Effector memory CD8-positive, alpha-beta T cell (primary cell): ENCODE measurements around the gene KANSL1.
"Not testable (repeated sequence)": the region's sequence is repeated elsewhere in the genome, so short reads cannot be mapped to it uniquely, and the experiment has no call there.

Experiments
- ATAC-seq: fragments of 150-1000 bp; cut with Tn5 transposase; replicated peaks from 2 replicates; pipeline ENCODE4 v1.10.0; 2021; ENCODE audit warnings: mild to moderate bottlenecking, moderate library complexity
- DNase-seq, 3 experiments: peaks; one replicate each; pipeline ENCODE4 v3.0.0; 2021
- H3K27ac Mint-ChIP-seq, 2 donors: one replicate each; pipeline ENCODE4 v1.8.0; 2022; ENCODE audit warnings: mild to moderate bottlenecking in 2 of 2, mixed read lengths in 2 of 2, moderate library complexity in 2 of 2
- H3K27me3 Mint-ChIP-seq, 2 donors: one replicate each; pipeline ENCODE4 v1.8.0; 2022; ENCODE audit warnings: mixed read lengths in 2 of 2
- H3K36me3 Mint-ChIP-seq: one replicate; pipeline ENCODE4 v1.8.0; 2022; ENCODE audit warnings: mild to moderate bottlenecking, moderate library complexity, mixed read lengths; ENCODE audit not compliant: insufficient read depth
- H3K4me1 Mint-ChIP-seq, 2 donors: one replicate each; pipeline ENCODE4 v1.8.0; 2022; ENCODE audit warnings: low read depth in 2 of 2, mixed read lengths in 2 of 2
- H3K4me3 Mint-ChIP-seq, 2 donors: one replicate each; pipeline ENCODE4 v1.8.0; 2022; ENCODE audit warnings: mild to moderate bottlenecking in 2 of 2, mixed read lengths in 2 of 2, moderate library complexity in 2 of 2
- H3K9me3 Mint-ChIP-seq, 2 donors: one replicate each; pipeline ENCODE4 v1.8.0; 2022; ENCODE audit warnings: mixed read lengths in 2 of 2

The KANSL1 gene

DNA sequence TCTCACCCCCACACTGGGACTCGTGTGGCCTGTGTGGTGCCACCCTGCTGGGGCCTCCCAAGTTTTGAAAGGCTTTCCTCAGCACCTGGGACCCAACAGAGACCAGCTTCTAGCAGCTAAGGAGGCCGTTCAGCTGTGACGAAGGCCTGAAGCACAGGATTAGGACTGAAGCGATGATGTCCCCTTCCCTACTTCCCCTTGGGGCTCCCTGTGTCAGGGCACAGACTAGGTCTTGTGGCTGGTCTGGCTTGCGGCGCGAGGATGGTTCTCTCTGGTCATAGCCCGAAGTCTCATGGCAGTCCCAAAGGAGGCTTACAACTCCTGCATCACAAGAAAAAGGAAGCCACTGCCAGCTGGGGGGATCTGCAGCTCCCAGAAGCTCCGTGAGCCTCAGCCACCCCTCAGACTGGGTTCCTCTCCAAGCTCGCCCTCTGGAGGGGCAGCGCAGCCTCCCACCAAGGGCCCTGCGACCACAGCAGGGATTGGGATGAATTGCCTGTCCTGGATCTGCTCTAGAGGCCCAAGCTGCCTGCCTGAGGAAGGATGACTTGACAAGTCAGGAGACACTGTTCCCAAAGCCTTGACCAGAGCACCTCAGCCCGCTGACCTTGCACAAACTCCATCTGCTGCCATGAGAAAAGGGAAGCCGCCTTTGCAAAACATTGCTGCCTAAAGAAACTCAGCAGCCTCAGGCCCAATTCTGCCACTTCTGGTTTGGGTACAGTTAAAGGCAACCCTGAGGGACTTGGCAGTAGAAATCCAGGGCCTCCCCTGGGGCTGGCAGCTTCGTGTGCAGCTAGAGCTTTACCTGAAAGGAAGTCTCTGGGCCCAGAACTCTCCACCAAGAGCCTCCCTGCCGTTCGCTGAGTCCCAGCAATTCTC lies 166.8 kb downstream of the KANSL1 start:
- Mint-ChIP-seq H3K9me3 (no peaks in the 10 kb centered on the region), H3K36me3 (peaks cover 42% of the 10 kb centered on the region), H3K4me1 (peaks cover 23 to 40% of the 10 kb centered on the region in 2 donors), H3K27me3 (no peaks in the 10 kb centered on the region), H3K27ac (peak overlapping the region; percentile 41 to 91), H3K4me3 (no peak overlapping the region)
- ATAC-seq (no peak), DNase-seq (no peak)

- ATAC-seq: no peak
- no peaks in the 10 kb centered on the region for H3K9me3 Mint-ChIP-seq
- H3K4me1 Mint-ChIP-seq: peaks cover 24 to 40% of the 10 kb centered on the region in 2 donors
- H3K4me3 Mint-ChIP-seq: no peak overlapping the region
- no peak for DNase-seq
- peaks cover 34% of the 10 kb centered on the region for H3K36me3 Mint-ChIP-seq
- no peaks in the 10 kb centered on the region for H3K27me3 Mint-ChIP-seq
- peak overlapping the region; percentile 41 to 91 for H3K27ac Mint-ChIP-seq
These were observed 167.6 kb downstream of the KANSL1 start for GRCh38 chr17:46025510-46026165.

- DNase-seq: no peak
- Mint-ChIP-seq H3K4me1 (peaks cover 25 to 42% of the 10 kb centered on the region in 2 donors), H3K9me3 (no peaks in the 10 kb centered on the region), H3K4me3 (no peak overlapping the region), H3K36me3 (peaks cover 33% of the 10 kb centered on the region), H3K27me3 (no peaks in the 10 kb centered on the region), H3K27ac (peak overlapping the region; percentile 77 to 91)
- ATAC-seq: no peak
These were observed 168.2 kb downstream of the KANSL1 start for GRCh38 chr17:46025060-46025459.

- Mint-ChIP-seq H3K36me3 (peaks cover 29% of the 10 kb centered on the region), H3K9me3 (no peaks in the 10 kb centered on the region), H3K27me3 (no peaks in the 10 kb centered on the region), H3K4me3 (no peak overlapping the region), H3K27ac (peak overlapping the region; percentile 77 to 91), H3K4me1 (peaks cover 26 to 43% of the 10 kb centered on the region in 2 donors)
- no peak for DNase-seq
- no peak for ATAC-seq
These were observed 168.6 kb downstream of the KANSL1 start for GRCh38 chr17:46024590-46024989.

- no peak for DNase-seq
- H3K27ac Mint-ChIP-seq: peak overlapping the region in 1 of 2 donors; percentile 77
- no peak overlapping the region for H3K4me3 Mint-ChIP-seq
- peaks cover 24 to 40% of the 10 kb centered on the region in 2 donors for H3K4me1 Mint-ChIP-seq
- no peaks in the 10 kb centered on the region for H3K27me3 Mint-ChIP-seq
- ATAC-seq: no peak
- H3K9me3 Mint-ChIP-seq: no peaks in the 10 kb centered on the region
- peaks cover 23% of the 10 kb centered on the region for H3K36me3 Mint-ChIP-seq
These were observed 169.3 kb downstream of the KANSL1 start for GRCh38 chr17:46023783-46024388.

- DNase-seq, H3K4me3 Mint-ChIP-seq, ATAC-seq, H3K27me3 Mint-ChIP-seq, H3K9me3 Mint-ChIP-seq: not testable (repeated sequence)
- peak overlapping the region in 1 of 2 donors; percentile 77 for H3K27ac Mint-ChIP-seq
- peaks cover 28 to 40% of the 10 kb centered on the region in 2 donors for H3K4me1 Mint-ChIP-seq
- peaks cover 18% of the 10 kb centered on the region for H3K36me3 Mint-ChIP-seq
These were observed 169.9 kb downstream of the KANSL1 start for GRCh38 chr17:46023366-46023765.

- Mint-ChIP-seq H3K36me3 (peaks cover 10% of the 10 kb centered on the region), H3K27me3 (no peaks in the 10 kb centered on the region), H3K4me3 (peak overlapping the region in 1 of 2 donors; percentile 65), H3K27ac (peak overlapping the region; percentile 97 to 98), H3K4me1 (peaks cover 29 to 38% of the 10 kb centered on the region in 2 donors), H3K9me3 (no peaks in the 10 kb centered on the region)
- ATAC-seq (no peak), DNase-seq (no peak)
These were observed 172.2 kb downstream of the KANSL1 start for GRCh38 chr17:46020998-46021397.

GRCh38 chr17:46020023-46020761 lies 173.0 kb downstream of the KANSL1 start:
- peaks cover 24 to 30% of the 10 kb centered on the region in 2 donors for H3K4me1 Mint-ChIP-seq
- H3K27ac Mint-ChIP-seq: peak overlapping the region; percentile 97 to 98
- H3K9me3 Mint-ChIP-seq: no peaks in the 10 kb centered on the region
- no peaks in the 10 kb centered on the region for H3K27me3 Mint-ChIP-seq
- ATAC-seq: peak; percentile 97
- H3K36me3 Mint-ChIP-seq: peaks cover 5% of the 10 kb centered on the region
- peak overlapping the region; percentile 48 to 65 for H3K4me3 Mint-ChIP-seq
- DNase-seq: peak; percentile 72 to 80 (median 73)

DNA sequence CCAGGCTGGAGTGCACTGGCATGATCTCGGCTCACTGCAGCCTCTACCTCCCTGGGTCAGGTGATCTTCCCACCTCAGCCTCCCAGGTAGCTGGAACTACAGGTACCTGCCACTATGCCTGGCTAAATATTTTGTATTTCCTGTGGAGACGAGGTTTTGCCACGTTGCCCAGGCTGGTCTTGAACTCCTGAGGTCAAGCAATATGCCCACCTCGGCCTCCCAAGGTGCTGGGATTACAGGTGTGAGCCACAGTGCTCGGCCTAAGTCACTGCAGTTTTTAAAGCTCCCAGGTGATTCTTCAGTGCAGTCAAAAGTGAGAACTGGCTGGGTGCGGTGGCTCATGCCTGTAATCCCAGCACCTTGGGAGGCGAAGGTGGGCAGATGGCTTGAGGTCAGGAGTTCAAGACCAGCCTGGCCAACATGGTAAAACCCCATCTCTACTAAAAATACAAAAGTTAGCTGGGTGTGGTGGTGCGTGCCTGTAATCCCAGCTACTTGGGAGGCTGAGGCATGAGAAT lies 173.8 kb downstream of the KANSL1 start:
- Mint-ChIP-seq H3K4me3 (peak overlapping the region in 1 of 2 donors; percentile 65), H3K27ac (peak overlapping the region; percentile 97 to 98), H3K4me1 (peaks cover 24 to 29% of the 10 kb centered on the region in 2 donors)
- not testable (repeated sequence) for H3K36me3 Mint-ChIP-seq, H3K27me3 Mint-ChIP-seq, H3K9me3 Mint-ChIP-seq, DNase-seq, ATAC-seq

- Mint-ChIP-seq H3K27ac (no peak overlapping the region), H3K36me3 (no peaks in the 10 kb centered on the region)
These were observed 179.6 kb downstream of the KANSL1 start for GRCh38 chr17:46013502-46014165.

GRCh38 chr17:46013127-46013501 lies 180.1 kb downstream of the KANSL1 start:
- Mint-ChIP-seq H3K27me3 (peaks cover 0 to 9% of the 10 kb centered on the region in 2 donors), H3K9me3 (no peaks in the 10 kb centered on the region), H3K36me3 (no peaks in the 10 kb centered on the region), H3K4me1 (peaks cover 2 to 5% of the 10 kb centered on the region in 2 donors), H3K27ac (peak overlapping the region in 1 of 2 donors; percentile 89), H3K4me3 (no peak overlapping the region)
- ATAC-seq: no peak
- no peak for DNase-seq

More at GRCh38 chr17:46013502-46014165, 179.6 kb downstream of the KANSL1 start:
- H3K27me3 Mint-ChIP-seq: peaks cover 0 to 9% of the 10 kb centered on the region in 2 donors
- DNase-seq (no peak), ATAC-seq (no peak)
- peaks cover 8 to 11% of the 10 kb centered on the region in 2 donors for H3K4me1 Mint-ChIP-seq
- no peaks in the 10 kb centered on the region for H3K9me3 Mint-ChIP-seq
- H3K4me3 Mint-ChIP-seq: no peak overlapping the region

GRCh38 chr17:46012506-46013079 lies 180.6 kb downstream of the KANSL1 start:
- no peak overlapping the region for H3K4me3 Mint-ChIP-seq
- H3K27ac Mint-ChIP-seq: peak overlapping the region in 1 of 2 donors; percentile 89
- no peaks in the 10 kb centered on the region for H3K9me3 Mint-ChIP-seq
- peaks cover under 1 to 2% of the 10 kb centered on the region in 2 donors for H3K4me1 Mint-ChIP-seq
- no peak for ATAC-seq
- no peaks in the 10 kb centered on the region for H3K36me3 Mint-ChIP-seq
- no peak for DNase-seq
- H3K27me3 Mint-ChIP-seq: peaks cover 0 to 9% of the 10 kb centered on the region in 2 donors
